OCI-LY1 (cell line): ENCODE results near the gene UMPS.

Source experiments
- H2AFZ ChIP-seq: fragments of 200-600 bp; sonication (generic), shearing (Covaris generic); 2 replicates; pipeline ENCODE4 v1.6.0; 2014; ENCODE audit warnings: antibody characterized with exemption, mild to moderate bottlenecking, low read length
- H3F3A ChIP-seq: fragments of 200-600 bp; sonication (generic), shearing (Covaris generic); 2 replicates; pipeline ENCODE4 v1.6.0; 2014; ENCODE audit warnings: mild to moderate bottlenecking, antibody characterized with exemption, low read length, moderate library complexity; ENCODE audit not compliant: insufficient read depth
- H3K27ac ChIP-seq: fragments of 200-600 bp; sonication (generic); 2 replicates; pipeline ENCODE4 v1.5.1; 2014; ENCODE audit warnings: low read length, mixed run types, mild to moderate bottlenecking, low read depth; ENCODE audit not compliant: poor library complexity, severe bottlenecking
- H3K27me3 ChIP-seq: fragments of 200-600 bp; sonication (generic); 2 replicates; pipeline ENCODE4 v1.6.0; 2014; ENCODE audit warnings: antibody characterized with exemption, mild to moderate bottlenecking, low read length, moderate library complexity; ENCODE audit not compliant: insufficient read depth
- H3K36me3 ChIP-seq: fragments of 200-600 bp; sonication (generic); 2 replicates; pipeline ENCODE4 v1.6.1; 2014; ENCODE audit warnings: mild to moderate bottlenecking, antibody characterized with exemption, low read length, moderate library complexity, mixed read lengths; ENCODE audit not compliant: insufficient read depth
- H3K4me1 ChIP-seq: fragments of 200-600 bp; sonication (generic); 2 replicates; pipeline ENCODE4 v1.5.1; 2014; ENCODE audit warnings: mild to moderate bottlenecking, low read length, moderate library complexity; ENCODE audit not compliant: insufficient read depth, severe bottlenecking
- H3K4me2 ChIP-seq: fragments of 200-600 bp; sonication (generic), shearing (Covaris generic); 2 replicates; pipeline ENCODE4 v1.6.1; 2014; ENCODE audit warnings: low read length
- H3K4me3 ChIP-seq: fragments of 200-600 bp; sonication (generic); 2 replicates; pipeline ENCODE4 v1.5.1; 2014; ENCODE audit warnings: low read length, low read depth, mild to moderate bottlenecking, mixed read lengths; ENCODE audit not compliant: poor library complexity, severe bottlenecking
- H3K79me2 ChIP-seq: fragments of 200-600 bp; shearing (Covaris generic); 2 replicates; pipeline ENCODE4 v1.6.1; 2016; ENCODE audit warnings: mixed run types, low read length, mixed read lengths; ENCODE audit not compliant: insufficient read depth
- H3K9ac ChIP-seq: fragments of 200-600 bp; sonication (generic), shearing (Covaris generic); 2 replicates; pipeline ENCODE4 v1.6.1; 2014; ENCODE audit warnings: mild to moderate bottlenecking, low read length, mixed read lengths
- H3K9me2 ChIP-seq: fragments of 200-600 bp; sonication (generic), shearing (Covaris generic); 2 replicates; pipeline ENCODE4 v1.6.1; 2014; ENCODE audit warnings: low read depth, mild to moderate bottlenecking, low read length, mixed read lengths
- H3K9me3 ChIP-seq: fragments of 200-600 bp; shearing (Covaris generic); 2 replicates; pipeline ENCODE4 v1.6.1; 2014; ENCODE audit warnings: low read length, mixed read lengths
- H4K20me1 ChIP-seq: fragments of 200-600 bp; sonication (generic), shearing (Covaris generic); 2 replicates; pipeline ENCODE4 v1.6.0; 2016; ENCODE audit warnings: mild to moderate bottlenecking, low read length; ENCODE audit not compliant: insufficient read depth
- EZH2 ChIP-seq: fragments of 200-600 bp; sonication (generic), shearing (Covaris generic); IDR thresholded peaks from 2 replicates; pipeline ENCODE4 v1.8.0; 2017; ENCODE audit warnings: borderline replicate concordance, mixed run types, mild to moderate bottlenecking, antibody characterized with exemption, low read length, moderate library complexity, mixed read lengths
- TF ChIP-seq, protein P1 (sequence below): fragments of 200-600 bp; sonication (generic), shearing (Covaris generic); IDR thresholded peaks from 2 replicates; pipeline ENCODE4 v1.5.1; 2017; ENCODE audit warnings: mild to moderate bottlenecking, antibody characterized with exemption, low read length, moderate library complexity, mixed read lengths

The UMPS gene

DNA sequence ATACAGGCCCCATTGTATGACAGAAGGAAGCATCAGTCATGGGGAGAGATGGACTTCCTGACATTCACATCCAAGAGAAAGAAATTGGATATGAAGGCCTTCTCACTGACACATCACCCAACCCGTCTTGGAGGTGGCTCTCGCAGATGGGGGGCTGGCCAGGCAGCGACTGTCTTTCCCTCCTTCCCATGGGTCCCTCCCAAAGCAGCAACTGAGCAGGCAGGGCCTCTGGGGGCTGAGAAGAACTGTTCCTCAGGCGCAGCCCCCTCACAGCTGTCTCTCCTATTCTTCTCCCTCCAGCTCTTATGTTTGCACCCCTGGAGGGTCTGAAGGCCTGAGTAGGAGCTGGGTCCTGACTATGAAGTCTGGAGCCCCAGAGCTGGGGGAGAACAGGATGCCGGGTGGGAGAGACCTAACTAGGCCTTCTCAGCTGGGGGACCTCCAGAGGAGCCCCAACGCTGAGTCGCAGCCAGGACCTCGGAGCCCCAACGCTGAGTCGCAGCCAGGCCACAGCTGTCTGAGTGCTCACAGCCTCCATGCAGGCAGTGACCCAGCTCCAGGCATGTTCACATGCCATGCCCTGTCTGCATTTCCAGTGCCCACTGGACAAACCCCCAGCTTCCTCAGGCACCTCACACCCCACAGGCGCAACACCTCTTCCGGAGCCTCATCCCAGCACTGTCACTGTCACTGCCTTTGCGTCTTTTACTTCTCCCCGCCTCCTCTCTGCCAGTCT, 29.6 kb downstream of the UMPS start:
- Histone ChIP-seq H3F3A (no peaks in the 10 kb centered on the region), H3K4me1 (no peaks in the 10 kb centered on the region), H3K27me3 (no peaks in the 10 kb centered on the region), H4K20me1 (no peaks in the 10 kb centered on the region), H3K4me3 (no peak overlapping the region), H3K9ac (no peak overlapping the region), H3K27ac (no peak overlapping the region), H3K9me2 (no peaks in the 10 kb centered on the region), H3K79me2 (no peaks in the 10 kb centered on the region), H3K36me3 (no peaks in the 10 kb centered on the region), H3K4me2 (no peak overlapping the region), H2AFZ (no peak overlapping the region), H3K9me3 (no peaks in the 10 kb centered on the region)
- no peak for TF ChIP-seq EZH2
- TF ChIP-seq, protein P1, sequence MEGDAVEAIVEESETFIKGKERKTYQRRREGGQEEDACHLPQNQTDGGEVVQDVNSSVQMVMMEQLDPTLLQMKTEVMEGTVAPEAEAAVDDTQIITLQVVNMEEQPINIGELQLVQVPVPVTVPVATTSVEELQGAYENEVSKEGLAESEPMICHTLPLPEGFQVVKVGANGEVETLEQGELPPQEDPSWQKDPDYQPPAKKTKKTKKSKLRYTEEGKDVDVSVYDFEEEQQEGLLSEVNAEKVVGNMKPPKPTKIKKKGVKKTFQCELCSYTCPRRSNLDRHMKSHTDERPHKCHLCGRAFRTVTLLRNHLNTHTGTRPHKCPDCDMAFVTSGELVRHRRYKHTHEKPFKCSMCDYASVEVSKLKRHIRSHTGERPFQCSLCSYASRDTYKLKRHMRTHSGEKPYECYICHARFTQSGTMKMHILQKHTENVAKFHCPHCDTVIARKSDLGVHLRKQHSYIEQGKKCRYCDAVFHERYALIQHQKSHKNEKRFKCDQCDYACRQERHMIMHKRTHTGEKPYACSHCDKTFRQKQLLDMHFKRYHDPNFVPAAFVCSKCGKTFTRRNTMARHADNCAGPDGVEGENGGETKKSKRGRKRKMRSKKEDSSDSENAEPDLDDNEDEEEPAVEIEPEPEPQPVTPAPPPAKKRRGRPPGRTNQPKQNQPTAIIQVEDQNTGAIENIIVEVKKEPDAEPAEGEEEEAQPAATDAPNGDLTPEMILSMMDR = no peak

- no peaks in the 10 kb centered on the region for H3F3A ChIP-seq
- H3K4me2 ChIP-seq = no peak overlapping the region
- no peak overlapping the region for H2AFZ ChIP-seq
- TF ChIP-seq EZH2 = no peak
- TF ChIP-seq, protein P1 = no peak
- H3K4me3 ChIP-seq = no peak overlapping the region
- H3K36me3 ChIP-seq = no peaks in the 10 kb centered on the region
- H3K9me2 ChIP-seq = no peaks in the 10 kb centered on the region
- H3K27ac ChIP-seq = no peak overlapping the region
- no peaks in the 10 kb centered on the region for H3K9me3 ChIP-seq
- no peaks in the 10 kb centered on the region for H3K4me1 ChIP-seq
- H4K20me1 ChIP-seq = no peaks in the 10 kb centered on the region
- no peaks in the 10 kb centered on the region for H3K79me2 ChIP-seq
- no peak overlapping the region for H3K9ac ChIP-seq
- no peaks in the 10 kb centered on the region for H3K27me3 ChIP-seq
These were observed 30.3 kb downstream of the UMPS start for GRCh38 chr3:124760601-124761000.

GRCh38 chr3:124761250-124761796, 31.1 kb downstream of the UMPS start:
- Histone ChIP-seq H4K20me1 (no peaks in the 10 kb centered on the region), H3K9me2 (no peaks in the 10 kb centered on the region), H3K4me3 (no peak overlapping the region), H3K79me2 (no peaks in the 10 kb centered on the region), H3K4me1 (no peaks in the 10 kb centered on the region), H3K9ac (no peak overlapping the region), H3K4me2 (peak overlapping the region; percentile 48; the same call in 1 of the 2 replicates), H3K9me3 (no peaks in the 10 kb centered on the region), H2AFZ (no peak overlapping the region), H3K27me3 (no peaks in the 10 kb centered on the region), H3F3A (no peaks in the 10 kb centered on the region), H3K36me3 (no peaks in the 10 kb centered on the region), H3K27ac (no peak overlapping the region)
- TF ChIP-seq EZH2 = no peak
- TF ChIP-seq, protein P1 = peak; percentile 95
